ENCODE measurements around the gene RPS15. TPM values are rescaled to one million over a fixed set of nuclear protein-coding genes. Genes with fewer than 3 reads are reported as not detected.

RPS15 gene
- total RNA-seq, 1 donor from 2014 or later, result 603 TPM

- TF ChIP-seq CTCF (IDR thresholded peaks at IDR 0.05; ENCODE audit: partially characterized antibody, unreplicated experiment), result no peak
- H3K36me3 Mint-ChIP-seq (ENCODE audit: unreplicated experiment), result peaks cover 6% of the 10 kb centered on the region
- H3K27me3 Mint-ChIP-seq (ENCODE audit: unreplicated experiment), result peaks cover 20% of the 10 kb centered on the region
- H3K9me3 Mint-ChIP-seq (ENCODE audit: unreplicated experiment), result peaks cover 21% of the 10 kb centered on the region
- H3K4me1 Mint-ChIP-seq (ENCODE audit: low read depth, unreplicated experiment), result peaks cover 14% of the 10 kb centered on the region
- DNase-seq, result peak; percentile 88
- H3K4me3 Mint-ChIP-seq (ENCODE audit: unreplicated experiment), result no peak overlapping the region
- H3K27ac Mint-ChIP-seq (ENCODE audit: unreplicated experiment), result no peak overlapping the region
Measured at GRCh38 chr19:1445932-1446712, 7.9 kb downstream of the RPS15 start.

GRCh38 chr19:1446713-1447481 lies 8.7 kb downstream of the RPS15 start:
- H3K4me1 Mint-ChIP-seq (ENCODE audit: low read depth, unreplicated experiment), result peaks cover 14% of the 10 kb centered on the region
- no peak for TF ChIP-seq CTCF (IDR thresholded peaks at IDR 0.05; ENCODE audit: partially characterized antibody, unreplicated experiment)
- peaks cover 22% of the 10 kb centered on the region for H3K9me3 Mint-ChIP-seq (ENCODE audit: unreplicated experiment)
- H3K36me3 Mint-ChIP-seq (ENCODE audit: unreplicated experiment), result peaks cover 6% of the 10 kb centered on the region
- DNase-seq, result peak; percentile 69
- peak overlapping the region; percentile 90 for H3K4me3 Mint-ChIP-seq (ENCODE audit: unreplicated experiment)
- peak overlapping the region; percentile 76 for H3K27ac Mint-ChIP-seq (ENCODE audit: unreplicated experiment)
- H3K27me3 Mint-ChIP-seq (ENCODE audit: unreplicated experiment), result peaks cover 24% of the 10 kb centered on the region

DNA sequence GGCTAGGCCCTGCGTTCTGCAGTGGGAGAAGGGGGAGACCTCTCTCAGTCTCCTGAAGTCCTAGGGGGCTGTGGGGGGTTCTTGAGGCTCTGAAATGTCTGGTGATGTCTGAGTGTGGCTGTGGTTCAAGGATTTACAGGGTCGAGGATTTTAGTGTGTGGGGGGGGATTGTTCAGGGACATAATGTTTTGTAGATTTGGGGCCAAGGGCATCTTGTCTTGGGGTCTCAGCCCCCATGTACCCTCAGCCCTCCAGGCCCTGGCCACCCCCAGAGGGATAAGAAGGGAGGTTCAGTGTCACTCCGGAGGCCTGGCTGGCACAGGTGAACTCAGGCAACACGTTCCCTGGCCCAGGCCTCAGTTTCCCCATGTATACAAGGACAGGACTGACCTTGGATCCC lies 9.3 kb downstream of the RPS15 start:
- H3K4me3 Mint-ChIP-seq (ENCODE audit: unreplicated experiment), result peak overlapping the region; percentile 90

GRCh38 chr19:1447944-1448343 lies 9.7 kb downstream of the RPS15 start:
- peaks cover 6% of the 10 kb centered on the region for H3K36me3 Mint-ChIP-seq (ENCODE audit: unreplicated experiment)
- peaks cover 24% of the 10 kb centered on the region for H3K9me3 Mint-ChIP-seq (ENCODE audit: unreplicated experiment)
- TF ChIP-seq CTCF (IDR thresholded peaks at IDR 0.05; ENCODE audit: partially characterized antibody, unreplicated experiment), result no peak
- peak overlapping the region; percentile 90 for H3K4me3 Mint-ChIP-seq (ENCODE audit: unreplicated experiment)
- peaks cover 14% of the 10 kb centered on the region for H3K4me1 Mint-ChIP-seq (ENCODE audit: low read depth, unreplicated experiment)
- DNase-seq, result no peak
- H3K27ac Mint-ChIP-seq (ENCODE audit: unreplicated experiment), result peak overlapping the region; percentile 43
- H3K27me3 Mint-ChIP-seq (ENCODE audit: unreplicated experiment), result peaks cover 26% of the 10 kb centered on the region

More for the DNA sequence above, 9.3 kb downstream of the RPS15 start:
- no peak for DNase-seq
- H3K36me3 Mint-ChIP-seq (ENCODE audit: unreplicated experiment), result peaks cover 6% of the 10 kb centered on the region
- TF ChIP-seq CTCF (IDR thresholded peaks at IDR 0.05; ENCODE audit: partially characterized antibody, unreplicated experiment), result no peak
- peaks cover 23% of the 10 kb centered on the region for H3K9me3 Mint-ChIP-seq (ENCODE audit: unreplicated experiment)
- peak overlapping the region; percentile 76 for H3K27ac Mint-ChIP-seq (ENCODE audit: unreplicated experiment)
- H3K4me1 Mint-ChIP-seq (ENCODE audit: low read depth, unreplicated experiment), result peaks cover 14% of the 10 kb centered on the region
- peaks cover 26% of the 10 kb centered on the region for H3K27me3 Mint-ChIP-seq (ENCODE audit: unreplicated experiment)

All from glutamatergic neuron (in vitro differentiated cells).